ENCODE results near the gene NR3C2. TPM values are rescaled to one million over a fixed set of nuclear protein-coding genes. Genes with fewer than 3 reads are reported as not detected.

Gene NR3C2
- polyA plus RNA-seq, 1 donor from 2014 or later = 0.06 TPM

- Histone ChIP-seq H3K27me3 (ENCODE audit: insufficient read depth, low read depth, low read length) (no peaks in the 10 kb centered on the region), H3K9ac (ENCODE audit: low read length) (no peak overlapping the region), H4K20me1 (ENCODE audit: insufficient read depth) (no peaks in the 10 kb centered on the region), H3K4me2 (ENCODE audit: low read length) (no peak overlapping the region), H3K9me3 (ENCODE audit: low read length) (no peaks in the 10 kb centered on the region), H3K36me3 (ENCODE audit: insufficient read depth, low read length) (no peaks in the 10 kb centered on the region), H3K27ac (ENCODE audit: low read length) (no peak overlapping the region), H2AFZ (ENCODE audit: low read depth, low read length) (no peak overlapping the region), H3F3A (ENCODE audit: insufficient read depth, low read length, poor library complexity, severe bottlenecking) (no peaks in the 10 kb centered on the region), H3K79me2 (replicated peaks; ENCODE audit: insufficient read depth, low read length) (no peaks in the 10 kb centered on the region), H3K9me2 (ENCODE audit: insufficient read depth, low read length) (no peaks in the 10 kb centered on the region), H3K4me3 (ENCODE audit: low read length) (no peak overlapping the region)
- TF ChIP-seq TAF1 (IDR thresholded peaks at IDR 0.05; ENCODE audit: low read depth) (no peak), RAD21 (conservative IDR thresholded peaks at IDR 0.05) (no peak), EP300 (conservative IDR thresholded peaks at IDR 0.05; ENCODE audit: poor library complexity, severe bottlenecking) (no peak), EZH2 (IDR thresholded peaks at IDR 0.05; ENCODE audit: borderline replicate concordance, insufficient read depth, low read length, poor library complexity, severe bottlenecking) (no peak), SMC3 (conservative IDR thresholded peaks at IDR 0.05; ENCODE audit: poor library complexity) (no peak), CTCF (IDR thresholded peaks at IDR 0.05; ENCODE audit: poor library complexity, severe bottlenecking) (no peak), POLR2AphosphoS5 (IDR thresholded peaks at IDR 0.05) (no peak), REST (IDR thresholded peaks at IDR 0.05; ENCODE audit: borderline replicate concordance) (no peak), MXI1 (conservative IDR thresholded peaks at IDR 0.05; ENCODE audit: poor library complexity, severe bottlenecking) (no peak)
These were observed 39.4 kb upstream of the NR3C2 start for GRCh38 chr4:148481636-148482035.

GRCh38 chr4:148477276-148477675, 35.1 kb upstream of the NR3C2 start:
- Histone ChIP-seq H3K27ac (ENCODE audit: low read length) (no peak overlapping the region), H3K27me3 (ENCODE audit: insufficient read depth, low read depth, low read length) (no peaks in the 10 kb centered on the region), H3K9ac (ENCODE audit: low read length) (no peak overlapping the region), H3K9me3 (ENCODE audit: low read length) (peaks cover 4% of the 10 kb centered on the region), H3K79me2 (replicated peaks; ENCODE audit: insufficient read depth, low read length) (no peaks in the 10 kb centered on the region), H3K9me2 (ENCODE audit: insufficient read depth, low read length) (no peaks in the 10 kb centered on the region), H4K20me1 (ENCODE audit: insufficient read depth) (no peaks in the 10 kb centered on the region), H3K4me2 (ENCODE audit: low read length) (no peak overlapping the region), H3K36me3 (ENCODE audit: insufficient read depth, low read length) (no peaks in the 10 kb centered on the region), H3F3A (ENCODE audit: insufficient read depth, low read length, poor library complexity, severe bottlenecking) (no peaks in the 10 kb centered on the region), H2AFZ (ENCODE audit: low read depth, low read length) (no peak overlapping the region), H3K4me3 (ENCODE audit: low read length) (no peak overlapping the region)
- TF ChIP-seq TAF1 (IDR thresholded peaks at IDR 0.05; ENCODE audit: low read depth) = no peak
- TF ChIP-seq RAD21 (conservative IDR thresholded peaks at IDR 0.05) = no peak
- no peak for TF ChIP-seq SMC3 (conservative IDR thresholded peaks at IDR 0.05; ENCODE audit: poor library complexity)
- TF ChIP-seq MXI1 (conservative IDR thresholded peaks at IDR 0.05; ENCODE audit: poor library complexity, severe bottlenecking) = no peak
- TF ChIP-seq EZH2 (IDR thresholded peaks at IDR 0.05; ENCODE audit: borderline replicate concordance, insufficient read depth, low read length, poor library complexity, severe bottlenecking) = no peak
- TF ChIP-seq POLR2AphosphoS5 (IDR thresholded peaks at IDR 0.05) = no peak
- no peak for TF ChIP-seq REST (IDR thresholded peaks at IDR 0.05; ENCODE audit: borderline replicate concordance)
- TF ChIP-seq CTCF (IDR thresholded peaks at IDR 0.05; ENCODE audit: poor library complexity, severe bottlenecking) = no peak
- TF ChIP-seq EP300 (conservative IDR thresholded peaks at IDR 0.05; ENCODE audit: poor library complexity, severe bottlenecking) = no peak

Data from neural cell (in vitro differentiated cells).